HFFc6 (cell line): ENCODE data around the gene SSBP3. TPM values are rescaled to one million over a fixed set of nuclear protein-coding genes. Genes with fewer than 3 reads are reported as not detected.

Experiments
- DNase-seq: peaks from one replicate; pipeline ENCODE4 v3.0.0-alpha.2; 2018
- H3K27ac Mint-ChIP-seq: 2 replicates; pipeline ENCODE4 v1.8.0; 2020; ENCODE audit warnings: mild to moderate bottlenecking, mixed read lengths
- H3K27me3 Mint-ChIP-seq: 2 replicates; pipeline ENCODE4 v1.8.0; 2021; ENCODE audit warnings: mild to moderate bottlenecking, moderate library complexity, mixed read lengths; ENCODE audit not compliant: insufficient read depth
- H3K36me3 Mint-ChIP-seq: 2 replicates; pipeline ENCODE4 v1.8.0; 2021; ENCODE audit warnings: low read depth, mixed read lengths
- H3K4me1 Mint-ChIP-seq: 2 replicates; pipeline ENCODE4 v1.8.0; 2020; ENCODE audit warnings: low read depth, mixed read lengths
- H3K4me3 Mint-ChIP-seq: 2 replicates; pipeline ENCODE4 v1.8.0; 2020; ENCODE audit warnings: mild to moderate bottlenecking, moderate library complexity, mixed read lengths
- H3K9me3 Mint-ChIP-seq: 2 replicates; pipeline ENCODE4 v1.8.0; 2020; ENCODE audit warnings: mild to moderate bottlenecking, mixed read lengths
- total RNA-seq, 6 experiments: library from RNA; stranded (reverse); fragmentation: NEBNext Ultra II Directional; extraction: Animal tissue kit (Norgen Biotek cat#: 25700); gene quantifications; 2 replicates in 1 of 6; 3 replicates in 5 of 6; pipeline ENCODE4 v1.2.3, GENCODE V29; 2021
- TF ChIP-seq, protein P1 (sequence below): fragments of 200-600 bp; sonication (generic); IDR thresholded peaks from 2 replicates; pipeline ENCODE4 v1.5.0; 2021; ENCODE audit warnings: antibody characterized with exemption, mild to moderate bottlenecking

The SSBP3 gene
- total RNA-seq, 6 experiments from 2014 or later, result 42.3 to 72.2 (median 58.1) TPM

DNA sequence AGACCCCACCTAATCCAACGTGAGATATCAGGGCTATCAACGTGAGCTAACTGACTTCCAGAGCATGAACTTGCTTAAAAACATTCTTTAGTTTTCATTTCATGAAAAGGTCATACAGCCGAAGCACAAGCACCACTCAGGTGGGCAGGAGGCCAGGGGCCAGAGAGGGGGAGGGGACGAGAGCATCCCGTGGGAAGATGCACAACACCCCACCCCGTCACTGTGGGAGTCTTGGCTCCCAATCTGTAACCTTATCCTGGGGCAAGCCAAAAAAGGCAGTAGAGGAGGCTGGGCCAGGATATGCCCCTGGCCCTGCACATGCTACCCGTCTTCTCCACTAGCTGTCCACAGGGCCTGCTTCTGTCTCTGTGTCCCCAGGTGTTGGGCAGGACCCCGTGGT is 31.4 kb downstream of the SSBP3 start:
- Mint-ChIP-seq H3K27ac (no peak overlapping the region), H3K4me3 (no peak overlapping the region), H3K9me3 (no peaks in the 10 kb centered on the region), H3K4me1 (peaks cover 36% of the 10 kb centered on the region), H3K27me3 (no peaks in the 10 kb centered on the region; the same call in 1 of the 2 replicates), H3K36me3 (peaks cover 9% of the 10 kb centered on the region; the same call in 1 of the 2 replicates)
- TF ChIP-seq, protein P1, sequence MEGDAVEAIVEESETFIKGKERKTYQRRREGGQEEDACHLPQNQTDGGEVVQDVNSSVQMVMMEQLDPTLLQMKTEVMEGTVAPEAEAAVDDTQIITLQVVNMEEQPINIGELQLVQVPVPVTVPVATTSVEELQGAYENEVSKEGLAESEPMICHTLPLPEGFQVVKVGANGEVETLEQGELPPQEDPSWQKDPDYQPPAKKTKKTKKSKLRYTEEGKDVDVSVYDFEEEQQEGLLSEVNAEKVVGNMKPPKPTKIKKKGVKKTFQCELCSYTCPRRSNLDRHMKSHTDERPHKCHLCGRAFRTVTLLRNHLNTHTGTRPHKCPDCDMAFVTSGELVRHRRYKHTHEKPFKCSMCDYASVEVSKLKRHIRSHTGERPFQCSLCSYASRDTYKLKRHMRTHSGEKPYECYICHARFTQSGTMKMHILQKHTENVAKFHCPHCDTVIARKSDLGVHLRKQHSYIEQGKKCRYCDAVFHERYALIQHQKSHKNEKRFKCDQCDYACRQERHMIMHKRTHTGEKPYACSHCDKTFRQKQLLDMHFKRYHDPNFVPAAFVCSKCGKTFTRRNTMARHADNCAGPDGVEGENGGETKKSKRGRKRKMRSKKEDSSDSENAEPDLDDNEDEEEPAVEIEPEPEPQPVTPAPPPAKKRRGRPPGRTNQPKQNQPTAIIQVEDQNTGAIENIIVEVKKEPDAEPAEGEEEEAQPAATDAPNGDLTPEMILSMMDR, result no peak
- DNase-seq, result no peak

DNA sequence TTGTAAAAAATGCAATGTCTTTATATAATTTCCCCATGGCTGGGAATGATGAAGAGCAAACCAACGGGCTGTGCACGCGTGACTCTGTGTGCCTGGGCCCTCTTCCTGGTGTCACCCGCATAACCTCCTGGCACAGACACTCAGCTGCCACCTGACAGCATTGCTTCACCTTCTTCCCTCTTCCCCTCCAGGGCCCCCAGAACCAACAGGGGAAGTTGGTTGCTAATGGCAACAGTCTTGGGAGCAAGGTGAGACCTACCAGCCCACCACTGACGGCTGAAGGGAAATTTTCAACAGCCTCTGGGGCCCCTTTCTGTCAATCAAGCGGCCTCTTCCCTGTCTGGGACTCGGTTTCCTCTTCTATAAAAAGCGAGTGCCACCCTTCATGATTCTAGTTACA is 33.2 kb downstream of the SSBP3 start:
- no peak overlapping the region for H3K27ac Mint-ChIP-seq
- H3K27me3 Mint-ChIP-seq, result no peaks in the 10 kb centered on the region; the same call in 1 of the 2 replicates
- no peak for DNase-seq
- H3K36me3 Mint-ChIP-seq, result peaks cover 15% of the 10 kb centered on the region; the same call in 1 of the 2 replicates
- TF ChIP-seq, protein P1, result no peak
- H3K4me3 Mint-ChIP-seq, result no peak overlapping the region
- H3K9me3 Mint-ChIP-seq, result no peaks in the 10 kb centered on the region
- H3K4me1 Mint-ChIP-seq, result peaks cover 42% of the 10 kb centered on the region

DNA sequence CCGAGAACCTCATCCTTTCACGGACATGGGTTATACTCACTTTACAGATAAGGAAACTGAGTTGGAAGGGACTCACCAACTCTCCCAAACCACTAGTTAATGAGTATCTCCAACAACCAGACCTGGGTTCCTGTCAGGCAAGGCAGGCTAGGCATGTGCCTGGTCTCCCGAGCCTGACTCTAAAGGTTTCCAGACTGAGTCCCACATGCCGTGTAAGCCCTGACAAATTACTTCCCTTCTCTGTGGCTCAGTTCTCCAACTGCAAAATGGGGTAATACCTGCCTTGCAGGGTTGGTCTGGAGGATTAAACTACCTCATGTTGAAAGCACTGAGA is 34.3 kb downstream of the SSBP3 start:
- H3K4me1 Mint-ChIP-seq, result peaks cover 41% of the 10 kb centered on the region
- no peak overlapping the region for H3K27ac Mint-ChIP-seq

DNA sequence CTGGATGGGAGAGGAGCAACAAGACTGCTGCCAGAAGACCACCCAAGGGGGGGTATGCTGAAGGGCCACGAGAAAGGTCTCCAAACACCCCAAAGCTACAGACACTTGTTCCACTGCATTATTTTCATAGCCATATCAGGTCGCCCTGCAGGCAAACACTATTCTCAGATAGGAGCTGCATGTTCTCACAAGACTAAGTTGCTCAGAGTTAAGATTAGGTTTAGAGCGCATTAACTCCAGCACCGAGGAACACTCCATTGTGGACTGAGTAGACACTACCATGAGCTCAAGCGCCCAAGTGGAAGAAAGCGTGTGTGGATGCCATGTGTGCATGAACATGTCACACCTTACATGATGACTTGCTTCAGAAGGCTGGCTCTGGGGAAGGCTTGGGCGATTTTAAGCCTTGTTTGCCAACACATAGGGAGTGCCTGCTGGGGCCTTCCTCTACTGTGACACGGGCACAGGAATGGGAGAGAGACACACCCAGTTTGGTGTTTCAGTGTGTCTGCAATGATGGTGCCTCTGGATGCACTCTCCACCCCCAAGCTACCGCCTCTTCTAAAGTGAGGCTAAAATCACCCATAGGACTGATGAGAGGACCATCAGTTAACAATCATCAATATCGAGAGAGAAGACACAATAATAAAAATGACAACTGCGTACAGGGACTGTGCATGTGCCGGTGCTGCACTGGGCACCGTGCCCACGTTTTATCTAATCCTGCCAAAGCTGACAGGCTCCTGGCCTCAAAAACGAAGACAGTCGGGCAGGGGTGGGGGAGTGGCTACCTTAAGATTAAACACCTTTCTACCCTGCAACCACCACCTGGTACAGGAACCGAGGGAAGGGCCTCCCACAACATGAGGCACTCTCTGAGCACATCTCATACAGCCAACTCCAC is 34.9 kb downstream of the SSBP3 start:
- H3K4me1 Mint-ChIP-seq, result peaks cover 35% of the 10 kb centered on the region
- peaks cover 15% of the 10 kb centered on the region; the same call in 1 of the 2 replicates for H3K36me3 Mint-ChIP-seq
- no peak for DNase-seq
- H3K27me3 Mint-ChIP-seq, result no peaks in the 10 kb centered on the region; the same call in 1 of the 2 replicates
- H3K9me3 Mint-ChIP-seq, result no peaks in the 10 kb centered on the region
- H3K27ac Mint-ChIP-seq, result no peak overlapping the region
- no peak overlapping the region for H3K4me3 Mint-ChIP-seq
- TF ChIP-seq, protein P1, result no peak

More for the DNA sequence above, 34.3 kb downstream of the SSBP3 start:
- H3K36me3 Mint-ChIP-seq, result peaks cover 15% of the 10 kb centered on the region; the same call in 1 of the 2 replicates
- H3K4me3 Mint-ChIP-seq, result no peak overlapping the region
- H3K9me3 Mint-ChIP-seq, result no peaks in the 10 kb centered on the region
- TF ChIP-seq, protein P1, result no peak
- H3K27me3 Mint-ChIP-seq, result no peaks in the 10 kb centered on the region; the same call in 1 of the 2 replicates
- DNase-seq, result no peak

DNA sequence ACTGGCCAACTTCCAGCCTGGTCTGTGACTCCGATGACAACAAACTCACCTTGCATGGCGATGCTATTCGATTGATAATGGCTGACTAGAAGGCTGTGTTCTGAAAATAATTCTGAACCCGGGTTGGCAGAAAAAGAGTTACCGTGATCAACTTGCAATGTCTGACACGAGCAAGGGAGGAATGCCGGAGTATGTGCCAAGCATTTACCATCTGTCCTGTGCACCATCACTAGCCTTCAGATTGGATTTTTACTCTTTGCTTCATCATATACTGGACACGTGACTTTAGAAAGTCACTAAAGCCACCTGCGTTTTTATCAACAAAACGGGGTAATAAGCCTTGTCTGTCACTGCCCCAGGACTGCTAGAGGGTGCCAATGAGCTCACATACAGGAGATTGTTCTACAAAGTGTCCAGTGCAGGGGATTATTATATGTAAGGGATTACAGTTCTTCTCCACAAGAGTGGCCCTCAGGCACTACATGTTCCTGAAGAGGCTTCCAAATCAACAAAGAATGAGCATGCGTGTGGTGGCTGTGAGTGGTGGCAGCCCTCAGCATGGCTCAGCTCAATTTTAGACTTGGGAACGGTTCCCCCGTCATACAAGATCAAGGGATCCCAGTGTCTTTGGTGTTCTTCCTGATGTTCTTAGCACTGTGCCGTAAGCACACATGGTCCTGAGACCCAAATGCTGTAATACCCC is 35.8 kb downstream of the SSBP3 start:
- Mint-ChIP-seq H3K27me3 (no peaks in the 10 kb centered on the region; the same call in 1 of the 2 replicates), H3K4me1 (peaks cover 33% of the 10 kb centered on the region), H3K36me3 (peaks cover 15% of the 10 kb centered on the region; the same call in 1 of the 2 replicates), H3K9me3 (no peaks in the 10 kb centered on the region), H3K4me3 (no peak overlapping the region), H3K27ac (no peak overlapping the region)
- no peak for DNase-seq
- TF ChIP-seq, protein P1, result no peak
